Lung (tissue), 12 donors: ENCODE measurements around the gene ZFP36L2. TPM values are rescaled to one million over a fixed set of nuclear protein-coding genes. Genes with fewer than 3 reads are reported as not detected.

Experiments used
- ATAC-seq: fragments of 200-7000 bp; cut with Tn5 transposase; one replicate; pipeline ENCODE4 v1.9.1; 2020; ENCODE audit warnings: moderate number of reproducible peaks; ENCODE audit not compliant: insufficient read depth, low FRiP score
- DNase-seq, 3 donors: peaks; one replicate each; pipeline ENCODE4 v3.0.0-alpha.2; 2013 to 2017
- H3K27ac ChIP-seq, 2 donors: one replicate each; pipeline ENCODE4 v1.5.1; 2013; ENCODE audit warnings: mild to moderate bottlenecking in 2 of 2, moderate library complexity in 2 of 2, control low read depth in 1 of 2, inconsistent platforms in 1 of 2, low read depth in 1 of 2, low read length in 1 of 2
- H3K27me3 ChIP-seq, 3 donors: one replicate each; pipeline ENCODE4 v1.5.1; 2013; ENCODE audit warnings: low read length in 2 of 3; ENCODE audit not compliant: control insufficient read depth in 3 of 3, insufficient read depth in 3 of 3
- H3K36me3 ChIP-seq, 4 donors: one replicate each; pipeline ENCODE4 v1.5.1; 2013; ENCODE audit warnings: low read length in 4 of 4, mild to moderate bottlenecking in 1 of 4, moderate library complexity in 1 of 4; ENCODE audit not compliant: control insufficient read depth in 4 of 4, insufficient read depth in 4 of 4
- H3K4me1 ChIP-seq, 5 donors: one replicate each; pipeline ENCODE4 v1.5.1; 2013; ENCODE audit warnings: low read length in 5 of 5, mild to moderate bottlenecking in 2 of 5, moderate library complexity in 1 of 5; ENCODE audit not compliant: control insufficient read depth in 5 of 5, insufficient read depth in 5 of 5
- H3K4me3 ChIP-seq: one replicate; pipeline ENCODE4 v1.5.1; 2013; ENCODE audit warnings: mild to moderate bottlenecking, control low read depth, moderate library complexity
- H3K9ac ChIP-seq, 2 donors: one replicate each; pipeline ENCODE4 v1.5.1; 2013; ENCODE audit warnings: low read length in 2 of 2, control low read depth in 1 of 2; ENCODE audit not compliant: insufficient read depth in 1 of 2
- H3K9me3 ChIP-seq, 4 donors: one replicate each; pipeline ENCODE4 v1.5.1; 2013; ENCODE audit warnings: low read length in 3 of 4, mild to moderate bottlenecking in 1 of 4, moderate library complexity in 1 of 4; ENCODE audit not compliant: control insufficient read depth in 4 of 4, insufficient read depth in 3 of 4
- WGBS, 2 donors: extraction: QIAGEN DNeasy Blood & Tissue Kit; methylation state at CpG; one replicate each; pipeline ENCODE4 v1.1.7; 2013; 5-methylcytosine and 5-hydroxymethylcytosine counted together
- polyA plus RNA-seq, 2 donors: library from polyadenylated mRNA; stranded (reverse); fragments of 200-250 nt; gene quantifications; one replicate each; pipeline ENCODE4 v1.2.1, GENCODE V29; 2013
- total RNA-seq, 2 donors: library from RNA; depleted of rRNA in 1 of 2; stranded (reverse); fragments of >200 nt in 1 of 2; gene quantifications; one replicate each; pipeline ENCODE4 v1.2.1, GENCODE V29; 2014 to 2021
- TF ChIP-seq, protein P1 (sequence below): IDR thresholded peaks from 2 replicates; pipeline ENCODE4 v1.5.1; 2012; ENCODE audit warnings: mild to moderate bottlenecking; ENCODE audit errors: control extremely low read depth, extremely low read depth
- donor health status: control.
- donor health status: control.
- donor health status: Bipolar disorder and iron deficiency.
- donor health status: healthy.
- donor health status: DM: yes; HTN: yes; CAD: no.

The ZFP36L2 gene
- total and polyA plus RNA-seq, 4 donors, result 38.3 to 110 (median 66.6) TPM

DNA sequence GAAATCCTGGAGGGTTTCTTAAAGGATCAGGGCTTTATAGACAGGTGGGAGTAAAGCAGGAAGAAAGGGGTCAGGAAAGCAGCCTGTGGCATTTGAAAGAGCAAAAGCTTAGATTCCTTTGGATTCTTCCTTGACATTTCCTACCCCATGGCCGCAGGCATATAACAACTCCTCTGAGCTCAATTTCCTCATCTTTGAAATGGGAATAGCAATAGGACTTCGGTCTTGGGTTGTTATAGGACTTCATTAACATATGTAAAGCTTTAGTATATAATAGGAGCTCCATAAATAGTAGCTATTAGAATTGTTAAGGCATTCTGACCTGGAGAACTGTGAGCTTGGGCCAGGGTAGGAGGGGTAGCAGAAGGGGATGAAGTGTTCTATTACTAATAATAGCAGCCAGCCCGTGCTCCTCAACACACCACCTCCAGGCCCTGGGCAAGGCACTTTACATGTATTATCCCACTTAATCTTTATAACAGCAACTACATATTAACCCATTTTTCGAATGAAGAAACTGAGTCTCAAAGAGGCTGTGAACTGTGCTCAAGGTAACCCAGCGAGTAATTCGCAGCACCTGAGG, 10.6 kb downstream of the ZFP36L2 start:
- peak overlapping the region in 1 of 2 donors; percentile 59 for H3K27ac ChIP-seq
- H3K9me3 ChIP-seq, result no peaks in the 10 kb centered on the region
- 86 to 90% methylated on average over 6 of the region's 6 CpGs for WGBS, 2 donors
- TF ChIP-seq, protein P1, sequence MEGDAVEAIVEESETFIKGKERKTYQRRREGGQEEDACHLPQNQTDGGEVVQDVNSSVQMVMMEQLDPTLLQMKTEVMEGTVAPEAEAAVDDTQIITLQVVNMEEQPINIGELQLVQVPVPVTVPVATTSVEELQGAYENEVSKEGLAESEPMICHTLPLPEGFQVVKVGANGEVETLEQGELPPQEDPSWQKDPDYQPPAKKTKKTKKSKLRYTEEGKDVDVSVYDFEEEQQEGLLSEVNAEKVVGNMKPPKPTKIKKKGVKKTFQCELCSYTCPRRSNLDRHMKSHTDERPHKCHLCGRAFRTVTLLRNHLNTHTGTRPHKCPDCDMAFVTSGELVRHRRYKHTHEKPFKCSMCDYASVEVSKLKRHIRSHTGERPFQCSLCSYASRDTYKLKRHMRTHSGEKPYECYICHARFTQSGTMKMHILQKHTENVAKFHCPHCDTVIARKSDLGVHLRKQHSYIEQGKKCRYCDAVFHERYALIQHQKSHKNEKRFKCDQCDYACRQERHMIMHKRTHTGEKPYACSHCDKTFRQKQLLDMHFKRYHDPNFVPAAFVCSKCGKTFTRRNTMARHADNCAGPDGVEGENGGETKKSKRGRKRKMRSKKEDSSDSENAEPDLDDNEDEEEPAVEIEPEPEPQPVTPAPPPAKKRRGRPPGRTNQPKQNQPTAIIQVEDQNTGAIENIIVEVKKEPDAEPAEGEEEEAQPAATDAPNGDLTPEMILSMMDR, result no peak
- H3K27me3 ChIP-seq, result no peaks in the 10 kb centered on the region
- no peak for DNase-seq
- ATAC-seq, result no peak
- no peak overlapping the region for H3K9ac ChIP-seq
- no peak overlapping the region for H3K4me3 ChIP-seq
- H3K4me1 ChIP-seq, result peaks cover 9 to 38% (median 27%) of the 10 kb centered on the region in 5 donors
- no peaks in the 10 kb centered on the region for H3K36me3 ChIP-seq

DNA sequence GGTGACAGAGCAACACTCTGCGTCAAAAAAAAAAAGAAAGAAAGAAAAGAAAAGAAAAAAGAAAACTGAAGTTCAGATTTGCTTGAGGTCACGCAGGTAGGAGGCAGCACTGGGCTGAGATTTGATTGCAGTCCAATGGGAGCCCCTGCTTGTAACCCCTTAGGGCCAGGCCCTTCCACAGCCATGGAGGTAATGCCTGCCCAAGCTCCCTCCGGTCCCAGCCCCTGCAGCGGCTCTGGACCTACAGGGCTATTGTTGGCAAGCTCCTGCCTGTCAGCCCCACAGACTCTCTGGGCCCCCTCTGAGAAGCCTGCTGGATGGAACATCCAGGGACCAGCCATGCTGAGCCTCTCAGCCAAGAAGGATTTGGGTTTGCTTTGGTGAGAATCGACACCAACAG, 12.2 kb downstream of the ZFP36L2 start:
- 92 to 93% methylated on average over 5 of the region's 5 CpGs for WGBS, 2 donors

DNA sequence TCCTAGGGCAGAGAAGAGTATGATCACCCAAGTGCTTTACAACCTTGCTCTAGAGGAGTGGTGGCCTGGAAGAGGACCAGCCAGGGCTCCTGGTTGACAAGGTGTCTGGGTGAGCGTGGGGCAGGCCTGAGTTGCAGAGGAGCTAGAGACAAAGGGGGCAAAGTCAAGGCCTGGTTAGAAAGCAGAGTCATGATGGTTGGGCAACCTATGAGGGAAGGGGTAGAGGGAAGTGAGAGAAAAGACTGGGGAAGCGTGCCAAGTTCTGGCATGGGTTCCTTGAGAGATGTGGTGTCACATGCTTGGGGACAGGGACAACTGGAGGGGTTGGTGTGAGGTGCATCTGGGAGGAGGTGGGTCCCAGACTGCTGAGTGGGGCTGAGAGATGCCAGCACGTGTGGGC, 13.5 kb downstream of the ZFP36L2 start:
- Histone ChIP-seq H3K27ac (peak overlapping the region in 1 of 2 donors; percentile 32), H3K4me3 (no peak overlapping the region), H3K27me3 (no peaks in the 10 kb centered on the region), H3K9ac (no peak overlapping the region), H3K36me3 (no peaks in the 10 kb centered on the region), H3K4me1 (peaks cover 0 to 19% (median 10%) of the 10 kb centered on the region in 5 donors), H3K9me3 (no peaks in the 10 kb centered on the region)
- DNase-seq (peak in 1 of 3 donors; percentile 40), ATAC-seq (peak; percentile 23)
- WGBS, 2 donors, result 29 to 72% methylated on average over 3 of the region's 3 CpGs
- TF ChIP-seq, protein P1, result no peak

More for the DNA sequence above, 12.2 kb downstream of the ZFP36L2 start:
- Histone ChIP-seq H3K27me3 (no peaks in the 10 kb centered on the region), H3K4me3 (no peak overlapping the region), H3K9me3 (no peaks in the 10 kb centered on the region), H3K4me1 (peaks cover 9 to 32% (median 18%) of the 10 kb centered on the region in 5 donors), H3K36me3 (no peaks in the 10 kb centered on the region), H3K27ac (no peak overlapping the region), H3K9ac (no peak overlapping the region)
- TF ChIP-seq, protein P1, result no peak
- ATAC-seq, result no peak
- no peak for DNase-seq
